ENCODE measurements around the gene RNF43.

DNA sequence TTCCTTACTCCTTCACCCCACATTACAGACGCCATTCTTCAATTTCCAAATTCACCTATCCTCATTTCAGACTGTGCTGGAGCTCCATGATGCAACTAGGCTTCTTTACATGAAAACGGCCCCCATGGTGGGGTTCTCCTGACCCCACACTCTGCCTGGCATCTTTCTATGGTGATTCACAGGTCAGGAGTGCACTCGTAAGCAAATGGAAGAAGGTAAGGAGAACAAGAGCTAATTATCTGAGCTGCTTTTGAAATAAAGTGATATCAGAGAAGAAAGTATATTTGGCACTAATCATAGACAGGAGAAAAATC, 37.9 kb downstream of the RNF43 start:
- TF ChIP-seq, protein P1, sequence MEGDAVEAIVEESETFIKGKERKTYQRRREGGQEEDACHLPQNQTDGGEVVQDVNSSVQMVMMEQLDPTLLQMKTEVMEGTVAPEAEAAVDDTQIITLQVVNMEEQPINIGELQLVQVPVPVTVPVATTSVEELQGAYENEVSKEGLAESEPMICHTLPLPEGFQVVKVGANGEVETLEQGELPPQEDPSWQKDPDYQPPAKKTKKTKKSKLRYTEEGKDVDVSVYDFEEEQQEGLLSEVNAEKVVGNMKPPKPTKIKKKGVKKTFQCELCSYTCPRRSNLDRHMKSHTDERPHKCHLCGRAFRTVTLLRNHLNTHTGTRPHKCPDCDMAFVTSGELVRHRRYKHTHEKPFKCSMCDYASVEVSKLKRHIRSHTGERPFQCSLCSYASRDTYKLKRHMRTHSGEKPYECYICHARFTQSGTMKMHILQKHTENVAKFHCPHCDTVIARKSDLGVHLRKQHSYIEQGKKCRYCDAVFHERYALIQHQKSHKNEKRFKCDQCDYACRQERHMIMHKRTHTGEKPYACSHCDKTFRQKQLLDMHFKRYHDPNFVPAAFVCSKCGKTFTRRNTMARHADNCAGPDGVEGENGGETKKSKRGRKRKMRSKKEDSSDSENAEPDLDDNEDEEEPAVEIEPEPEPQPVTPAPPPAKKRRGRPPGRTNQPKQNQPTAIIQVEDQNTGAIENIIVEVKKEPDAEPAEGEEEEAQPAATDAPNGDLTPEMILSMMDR (IDR thresholded peaks at IDR 0.05; ENCODE audit: low read depth, low read length, poor library complexity, severe bottlenecking) = no peak
- no peak for TF ChIP-seq EZH2phosphoT487 (IDR thresholded peaks at IDR 0.05; ENCODE audit: borderline replicate concordance, low read length)

Measured in DOHH2 (cell line).